ENCODE results near the gene SAMD1.

SAMD1 gene

DNA sequence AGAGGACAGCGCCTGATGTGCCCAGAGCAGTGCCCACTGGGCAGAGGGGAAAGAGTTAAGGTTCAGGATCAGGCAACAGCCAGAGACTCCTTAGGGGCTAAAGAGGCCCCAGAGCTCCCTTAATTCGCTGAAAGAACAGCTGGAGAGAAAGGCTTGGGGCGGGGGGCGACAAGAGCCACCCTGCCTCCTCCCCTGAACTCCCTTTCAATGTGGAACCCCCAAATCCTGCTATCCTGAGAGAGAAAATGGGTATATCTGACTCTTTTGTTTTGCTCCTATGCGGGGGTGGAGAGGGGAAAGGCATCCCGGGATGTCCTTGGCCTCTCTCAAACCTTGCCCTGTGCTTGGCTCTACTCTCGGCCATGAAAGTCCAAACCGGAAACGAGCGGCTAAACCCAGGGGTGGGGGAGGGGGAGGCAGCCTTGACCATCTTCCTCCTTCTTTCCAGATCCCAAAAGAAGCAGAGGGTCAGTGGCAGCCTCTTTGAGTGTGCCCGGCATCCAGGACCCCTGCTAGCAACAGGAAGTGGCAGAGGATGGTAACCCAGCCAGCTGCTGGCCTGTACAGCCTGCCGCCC lies 22.3 kb upstream of the SAMD1 start:
- no peak overlapping the region for H3K27ac ChIP-seq (ENCODE audit: low read length)
- no peaks in the 10 kb centered on the region for H3K36me3 ChIP-seq (ENCODE audit: insufficient read depth, low read depth, low read length)
- H3K4me1 ChIP-seq (ENCODE audit: insufficient read depth, low read length), result peaks cover 7% of the 10 kb centered on the region; the same call in 1 of the 2 replicates
- no peaks in the 10 kb centered on the region for H3K9me3 ChIP-seq (ENCODE audit: insufficient read depth, low read depth, low read length)
- peak overlapping the region; percentile 20; the same call in 1 of the 2 replicates for H3K9ac ChIP-seq (ENCODE audit: low read depth, low read length)
- H3K27me3 ChIP-seq (ENCODE audit: insufficient read depth, low read length), result no peaks in the 10 kb centered on the region
- no peak overlapping the region for H3K4me3 ChIP-seq (ENCODE audit: low read length)

DNA sequence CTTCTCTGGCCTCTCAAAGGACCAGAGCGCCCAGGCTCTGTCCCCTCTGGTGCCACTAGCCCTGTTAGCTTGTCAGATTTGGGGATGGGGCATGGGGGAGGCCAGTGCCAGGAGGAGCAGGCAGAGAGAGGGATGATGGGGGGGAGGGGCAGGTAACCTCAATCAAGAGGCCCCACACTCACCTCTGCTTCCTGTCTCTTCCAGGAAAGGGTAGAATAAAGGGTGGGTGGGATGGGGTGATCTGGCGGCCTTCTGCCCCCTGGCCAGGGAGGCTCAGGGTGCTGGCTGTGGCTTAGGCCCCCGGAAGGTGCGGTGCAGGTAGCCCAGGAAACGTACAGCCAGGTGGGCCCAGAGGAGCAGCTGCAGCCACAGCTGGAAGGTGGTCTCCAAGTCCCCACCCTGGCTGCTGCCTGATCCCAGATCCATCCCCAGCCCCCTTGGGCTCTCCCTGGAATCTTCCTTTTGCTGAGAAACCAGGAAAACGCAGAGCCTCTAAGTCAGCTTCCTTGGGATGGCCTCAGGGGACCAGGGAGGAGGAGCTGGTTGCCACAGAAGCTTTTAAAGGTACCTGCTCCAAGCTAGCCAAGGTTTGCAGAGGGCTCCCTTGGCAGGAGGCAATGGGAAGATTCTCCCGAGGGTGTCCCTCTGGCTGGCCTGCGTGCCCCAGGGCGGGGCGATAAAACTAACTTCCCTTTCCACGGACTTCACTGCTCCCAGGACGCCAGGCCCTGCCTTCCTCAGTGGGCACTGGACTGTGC lies 21.7 kb upstream of the SAMD1 start:
- no peaks in the 10 kb centered on the region for H3K36me3 ChIP-seq (ENCODE audit: insufficient read depth, low read depth, low read length)
- H3K27ac ChIP-seq (ENCODE audit: low read length), result no peak overlapping the region
- H3K4me3 ChIP-seq (ENCODE audit: low read length), result no peak overlapping the region
- H3K27me3 ChIP-seq (ENCODE audit: insufficient read depth, low read length), result no peaks in the 10 kb centered on the region
- H3K4me1 ChIP-seq (ENCODE audit: insufficient read depth, low read length), result peaks cover 7% of the 10 kb centered on the region; the same call in 1 of the 2 replicates
- H3K9me3 ChIP-seq (ENCODE audit: insufficient read depth, low read depth, low read length), result no peaks in the 10 kb centered on the region
- H3K9ac ChIP-seq (ENCODE audit: low read depth, low read length), result peak overlapping the region; percentile 20; the same call in 1 of the 2 replicates

DNA sequence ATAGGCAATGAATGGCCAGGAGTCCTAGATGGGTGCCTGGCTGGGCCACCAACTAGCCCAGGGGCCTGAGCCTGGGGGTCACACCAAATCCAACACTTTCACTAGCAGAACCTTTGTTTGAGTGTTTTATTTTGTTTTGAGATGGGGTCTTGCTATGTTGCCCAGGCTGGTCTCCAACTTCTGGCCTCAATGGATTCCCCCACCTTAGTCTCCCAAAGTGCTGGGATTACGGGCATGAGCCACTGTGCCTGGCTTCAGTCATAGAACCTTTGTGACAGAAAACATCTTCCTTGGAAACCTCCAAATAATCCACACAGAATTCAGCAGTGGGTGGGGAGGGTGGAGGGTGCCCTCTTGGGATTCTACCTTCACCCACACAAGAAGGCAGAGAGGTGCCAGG lies 20.9 kb upstream of the SAMD1 start:
- peaks cover 5% of the 10 kb centered on the region; the same call in 1 of the 2 replicates for H3K4me1 ChIP-seq (ENCODE audit: insufficient read depth, low read length)
- no peak overlapping the region for H3K4me3 ChIP-seq (ENCODE audit: low read length)
- H3K27me3 ChIP-seq (ENCODE audit: insufficient read depth, low read length), result no peaks in the 10 kb centered on the region
- no peaks in the 10 kb centered on the region for H3K36me3 ChIP-seq (ENCODE audit: insufficient read depth, low read depth, low read length)
- no peak overlapping the region for H3K9ac ChIP-seq (ENCODE audit: low read depth, low read length)
- H3K27ac ChIP-seq (ENCODE audit: low read length), result no peak overlapping the region
- no peaks in the 10 kb centered on the region for H3K9me3 ChIP-seq (ENCODE audit: insufficient read depth, low read depth, low read length)

DNA sequence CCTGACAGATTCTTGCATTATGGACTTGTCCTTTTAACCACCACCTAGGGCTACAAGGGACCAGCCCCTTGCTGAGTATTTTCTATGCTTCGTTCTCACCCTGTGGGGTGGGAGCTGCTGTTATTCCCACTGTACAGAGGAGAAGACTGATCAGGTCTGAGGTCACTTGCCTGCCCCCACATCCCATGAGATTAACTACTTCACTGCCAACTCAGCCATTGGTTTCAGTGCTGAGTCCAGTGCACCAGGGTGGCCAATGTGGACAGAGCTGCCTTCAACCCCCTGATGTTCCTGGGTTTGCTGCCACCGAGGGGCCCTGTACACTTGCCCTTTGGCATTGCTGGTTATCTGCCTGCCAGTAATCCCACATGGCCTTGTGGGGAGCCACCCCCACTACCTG lies 20.1 kb upstream of the SAMD1 start:
- Histone ChIP-seq H3K27ac (ENCODE audit: low read length) (no peak overlapping the region), H3K36me3 (ENCODE audit: insufficient read depth, low read depth, low read length) (no peaks in the 10 kb centered on the region), H3K27me3 (ENCODE audit: insufficient read depth, low read length) (no peaks in the 10 kb centered on the region), H3K9ac (ENCODE audit: low read depth, low read length) (no peak overlapping the region), H3K4me1 (ENCODE audit: insufficient read depth, low read length) (peaks cover 5% of the 10 kb centered on the region; the same call in 1 of the 2 replicates), H3K9me3 (ENCODE audit: insufficient read depth, low read depth, low read length) (no peaks in the 10 kb centered on the region), H3K4me3 (ENCODE audit: low read length) (no peak overlapping the region)

DNA sequence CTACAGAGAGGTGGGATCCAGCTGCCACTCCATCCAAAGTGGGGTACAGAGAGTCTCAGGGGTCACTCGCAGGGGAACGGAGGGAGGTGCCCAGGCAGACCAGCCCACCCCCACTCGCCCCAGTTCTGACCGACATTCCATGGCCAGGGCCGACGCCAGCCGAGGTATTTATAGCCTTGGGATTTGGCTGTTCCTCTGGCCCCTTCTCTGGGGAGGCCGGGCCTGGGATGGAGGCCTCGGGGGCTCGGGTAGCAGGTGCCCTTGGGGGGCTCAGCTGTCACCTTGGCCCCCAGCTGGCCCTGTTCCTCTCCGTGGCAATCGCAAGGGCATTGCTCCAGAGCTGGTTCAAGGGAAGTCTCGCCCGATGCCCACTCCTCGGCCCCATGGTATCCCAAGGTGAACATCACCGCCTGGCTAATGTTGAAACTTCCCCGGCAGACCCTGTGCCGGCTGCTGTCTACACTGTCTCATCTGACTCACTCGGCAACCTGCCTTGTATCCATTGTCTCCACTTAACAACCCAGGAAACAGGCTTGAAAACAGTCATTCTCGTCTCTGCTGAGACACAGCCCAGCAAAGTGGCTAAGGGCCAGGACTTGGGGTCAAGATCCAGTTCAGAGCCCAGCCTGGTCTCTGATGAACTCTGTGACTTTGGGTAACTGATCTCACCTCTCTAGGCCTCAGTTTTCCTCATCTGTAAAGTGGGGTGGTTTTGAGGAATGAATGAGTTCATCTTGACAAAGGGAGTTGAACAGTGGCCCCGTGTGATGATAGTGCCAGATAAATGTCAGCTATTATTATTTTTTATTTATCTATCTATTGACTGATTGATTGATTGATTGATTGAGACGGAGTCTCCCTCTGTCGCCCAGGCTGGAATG lies 17.3 kb upstream of the SAMD1 start:
- Histone ChIP-seq H3K27me3 (ENCODE audit: insufficient read depth, low read length) (no peaks in the 10 kb centered on the region), H3K36me3 (ENCODE audit: insufficient read depth, low read depth, low read length) (peaks cover 5% of the 10 kb centered on the region; the same call in 1 of the 2 replicates), H3K4me1 (ENCODE audit: insufficient read depth, low read length) (no peaks in the 10 kb centered on the region; the same call in 1 of the 2 replicates), H3K9me3 (ENCODE audit: insufficient read depth, low read depth, low read length) (no peaks in the 10 kb centered on the region), H3K9ac (ENCODE audit: low read depth, low read length) (no peak overlapping the region), H3K4me3 (ENCODE audit: low read length) (no peak overlapping the region), H3K27ac (ENCODE audit: low read length) (no peak overlapping the region)

DNA sequence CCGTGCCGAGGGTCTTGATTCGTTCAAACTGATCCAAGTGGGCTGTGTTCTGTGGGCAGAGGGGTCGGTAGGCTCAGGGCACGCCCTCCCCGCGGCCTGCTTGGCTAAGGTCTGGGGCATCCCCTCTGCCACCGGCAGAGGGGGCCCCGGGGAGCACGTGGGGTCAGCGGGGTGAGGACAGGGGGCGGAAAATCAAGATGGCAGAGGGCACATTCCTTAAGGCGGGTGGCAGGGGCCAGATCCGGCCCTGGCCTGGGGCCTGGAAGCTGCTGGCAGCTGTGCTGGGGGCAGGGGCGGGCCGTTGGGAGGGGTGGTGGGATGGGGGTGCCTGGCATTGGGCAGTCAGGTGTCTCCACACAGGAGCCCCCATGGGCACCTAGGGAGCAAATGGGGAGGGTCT lies 16.3 kb upstream of the SAMD1 start:
- Histone ChIP-seq H3K9me3 (ENCODE audit: insufficient read depth, low read depth, low read length) (no peaks in the 10 kb centered on the region), H3K9ac (ENCODE audit: low read depth, low read length) (no peak overlapping the region), H3K4me3 (ENCODE audit: low read length) (no peak overlapping the region), H3K27ac (ENCODE audit: low read length) (no peak overlapping the region), H3K36me3 (ENCODE audit: insufficient read depth, low read depth, low read length) (peaks cover 14% of the 10 kb centered on the region; the same call in 1 of the 2 replicates), H3K27me3 (ENCODE audit: insufficient read depth, low read length) (no peaks in the 10 kb centered on the region), H3K4me1 (ENCODE audit: insufficient read depth, low read length) (no peaks in the 10 kb centered on the region)

DNA sequence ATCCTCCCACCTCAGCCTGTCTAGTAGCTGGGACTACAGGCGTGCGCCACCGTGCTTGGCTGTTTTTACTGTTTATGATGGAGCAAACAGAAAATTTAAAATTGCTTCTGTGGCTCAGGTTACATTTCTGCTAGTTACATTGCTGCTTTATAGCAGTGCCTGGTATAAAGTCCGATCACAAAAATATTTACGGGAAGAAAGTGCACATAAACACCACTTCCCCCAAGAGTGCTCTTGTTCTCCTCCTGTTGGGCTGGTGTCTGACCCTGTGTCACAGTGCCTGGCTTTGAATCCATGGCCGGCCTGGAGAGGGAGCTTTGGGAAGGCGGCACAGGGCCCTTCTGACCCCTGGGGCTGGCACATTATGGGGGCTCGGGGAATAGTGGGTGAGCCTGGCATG lies 15.1 kb upstream of the SAMD1 start:
- Histone ChIP-seq H3K27me3 (ENCODE audit: insufficient read depth, low read length) (no peaks in the 10 kb centered on the region), H3K27ac (ENCODE audit: low read length) (no peak overlapping the region), H3K4me3 (ENCODE audit: low read length) (no peak overlapping the region), H3K36me3 (ENCODE audit: insufficient read depth, low read depth, low read length) (peaks cover 16% of the 10 kb centered on the region; the same call in 1 of the 2 replicates), H3K9ac (ENCODE audit: low read depth, low read length) (no peak overlapping the region), H3K4me1 (ENCODE audit: insufficient read depth, low read length) (no peaks in the 10 kb centered on the region), H3K9me3 (ENCODE audit: insufficient read depth, low read depth, low read length) (no peaks in the 10 kb centered on the region)

DNA sequence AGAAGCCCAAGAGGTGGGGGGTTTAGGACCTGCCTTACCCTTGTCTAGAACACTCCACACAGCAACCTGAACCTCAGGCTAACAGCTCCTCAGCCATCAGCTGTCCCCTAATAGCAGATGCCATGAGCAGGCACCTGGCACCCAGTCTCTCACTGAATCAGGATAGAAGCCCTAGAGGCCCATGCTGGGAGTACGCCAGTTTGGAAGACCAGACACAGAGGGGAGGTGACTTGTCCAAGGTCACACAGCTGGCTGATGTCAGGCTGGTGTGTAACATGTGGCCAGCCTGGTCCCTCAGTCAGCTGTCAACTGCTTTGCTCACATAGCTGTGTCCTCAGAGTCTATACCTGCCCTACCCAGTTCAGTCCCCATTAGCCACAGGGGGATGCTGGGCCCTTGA lies 12.8 kb upstream of the SAMD1 start:
- H3K36me3 ChIP-seq (ENCODE audit: insufficient read depth, low read depth, low read length), result peaks cover 20% of the 10 kb centered on the region; the same call in 1 of the 2 replicates
- H3K9ac ChIP-seq (ENCODE audit: low read depth, low read length), result no peak overlapping the region
- H3K4me3 ChIP-seq (ENCODE audit: low read length), result no peak overlapping the region
- H3K9me3 ChIP-seq (ENCODE audit: insufficient read depth, low read depth, low read length), result no peaks in the 10 kb centered on the region
- no peaks in the 10 kb centered on the region for H3K4me1 ChIP-seq (ENCODE audit: insufficient read depth, low read length)
- H3K27me3 ChIP-seq (ENCODE audit: insufficient read depth, low read length), result no peaks in the 10 kb centered on the region
- no peak overlapping the region for H3K27ac ChIP-seq (ENCODE audit: low read length)

DNA sequence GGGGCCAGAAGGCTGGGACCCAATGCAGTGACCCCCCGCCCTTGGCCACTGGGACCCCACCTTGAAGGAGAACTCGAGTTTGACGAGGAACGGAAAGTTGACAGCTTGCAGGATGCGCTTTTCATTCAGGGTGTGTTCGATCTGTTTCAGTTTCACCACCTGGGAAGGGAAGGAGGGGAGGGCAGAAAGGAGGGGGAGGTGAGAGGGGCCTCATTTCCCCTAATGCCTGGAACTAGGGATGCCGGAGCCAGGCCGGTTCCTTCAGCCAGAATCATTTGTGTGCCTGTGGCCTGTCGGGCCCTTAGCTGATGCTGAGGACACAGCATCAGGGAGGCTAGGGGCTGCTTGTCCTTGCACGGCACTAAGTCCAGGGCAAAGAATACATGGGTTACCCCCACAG lies 12.2 kb upstream of the SAMD1 start:
- Histone ChIP-seq H3K9ac (ENCODE audit: low read depth, low read length) (no peak overlapping the region), H3K4me1 (ENCODE audit: insufficient read depth, low read length) (no peaks in the 10 kb centered on the region), H3K4me3 (ENCODE audit: low read length) (no peak overlapping the region), H3K9me3 (ENCODE audit: insufficient read depth, low read depth, low read length) (no peaks in the 10 kb centered on the region), H3K36me3 (ENCODE audit: insufficient read depth, low read depth, low read length) (peaks cover 20% of the 10 kb centered on the region; the same call in 1 of the 2 replicates), H3K27ac (ENCODE audit: low read length) (no peak overlapping the region), H3K27me3 (ENCODE audit: insufficient read depth, low read length) (no peaks in the 10 kb centered on the region)

DNA sequence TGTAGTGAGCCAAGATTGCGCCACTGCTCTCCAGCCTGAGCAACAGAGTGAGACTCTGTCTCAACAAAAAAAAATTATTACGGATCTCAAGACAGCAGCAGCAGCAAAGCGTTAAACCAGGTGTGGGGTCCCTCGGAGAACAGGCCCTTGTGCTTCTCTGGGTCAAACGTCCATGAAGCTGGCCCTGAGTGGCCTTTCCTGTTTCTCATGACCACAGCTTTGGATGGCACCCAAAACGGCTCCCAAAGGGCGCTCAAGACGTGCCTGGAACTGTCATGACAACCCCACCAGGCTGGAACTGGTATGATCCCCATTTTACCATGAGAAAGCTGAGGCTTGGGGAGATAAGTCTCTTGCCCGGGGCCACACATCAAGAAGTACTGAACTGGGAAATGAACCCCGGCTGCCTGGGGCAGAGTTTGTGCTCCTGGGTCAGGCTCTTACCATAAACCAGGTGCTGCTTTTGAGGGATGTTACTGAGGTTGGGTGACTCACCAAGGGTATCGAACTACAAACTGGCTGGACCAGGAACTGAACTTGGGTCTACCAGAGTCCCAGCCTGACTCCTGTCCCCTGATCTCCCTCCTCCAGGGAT lies 11.6 kb upstream of the SAMD1 start:
- peaks cover 20% of the 10 kb centered on the region; the same call in 1 of the 2 replicates for H3K36me3 ChIP-seq (ENCODE audit: insufficient read depth, low read depth, low read length)

DNA sequence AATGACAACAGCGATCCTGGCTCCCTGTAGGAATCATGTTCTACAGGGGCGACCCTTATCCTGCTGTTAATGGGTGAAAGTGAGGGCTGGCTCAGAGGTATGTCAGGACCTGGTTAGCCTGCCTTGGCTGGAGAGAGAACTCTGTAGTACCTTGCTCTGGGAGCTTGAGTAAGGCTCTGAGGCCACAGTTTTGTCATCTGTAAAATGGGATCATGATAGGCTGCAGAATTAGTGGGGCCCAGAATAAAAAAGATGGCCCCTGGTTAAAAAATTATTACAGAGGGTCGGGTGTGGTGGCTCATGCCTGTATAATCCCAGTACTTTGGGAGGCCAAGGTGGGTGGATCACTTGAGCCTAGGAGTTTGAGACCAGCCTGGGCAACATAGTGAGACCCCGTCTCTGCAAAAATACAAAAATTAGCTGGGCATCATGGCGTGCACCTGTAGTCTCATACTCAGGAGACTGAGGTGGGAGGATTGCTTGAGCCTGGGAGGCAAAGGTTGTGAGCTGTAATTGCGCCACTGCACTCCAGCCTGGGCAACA lies 10.5 kb upstream of the SAMD1 start:
- Histone ChIP-seq H3K9ac (ENCODE audit: low read depth, low read length) (no peak overlapping the region), H3K27me3 (ENCODE audit: insufficient read depth, low read length) (no peaks in the 10 kb centered on the region), H3K9me3 (ENCODE audit: insufficient read depth, low read depth, low read length) (no peaks in the 10 kb centered on the region), H3K4me1 (ENCODE audit: insufficient read depth, low read length) (no peaks in the 10 kb centered on the region), H3K36me3 (ENCODE audit: insufficient read depth, low read depth, low read length) (peaks cover 20% of the 10 kb centered on the region; the same call in 1 of the 2 replicates), H3K27ac (ENCODE audit: low read length) (no peak overlapping the region), H3K4me3 (ENCODE audit: low read length) (no peak overlapping the region)

More for the DNA sequence above, 11.6 kb upstream of the SAMD1 start:
- no peaks in the 10 kb centered on the region for H3K9me3 ChIP-seq (ENCODE audit: insufficient read depth, low read depth, low read length)
- H3K4me3 ChIP-seq (ENCODE audit: low read length), result no peak overlapping the region
- H3K27ac ChIP-seq (ENCODE audit: low read length), result no peak overlapping the region
- H3K9ac ChIP-seq (ENCODE audit: low read depth, low read length), result no peak overlapping the region
- no peaks in the 10 kb centered on the region for H3K4me1 ChIP-seq (ENCODE audit: insufficient read depth, low read length)
- no peaks in the 10 kb centered on the region for H3K27me3 ChIP-seq (ENCODE audit: insufficient read depth, low read length)
